Loucy (cell line): ENCODE data around the gene BEST1.

ENCODE experiments used
- H2AFZ ChIP-seq: fragments of 200-600 bp; sonication (generic); 2 replicates; pipeline ENCODE4 v1.6.0; 2016; ENCODE audit warnings: antibody characterized with exemption, mild to moderate bottlenecking, low read length, moderate library complexity
- H3F3A ChIP-seq: fragments of 200-600 bp; 2 replicates; pipeline ENCODE4 v1.6.0; 2016; ENCODE audit warnings: antibody characterized with exemption, low read depth, mild to moderate bottlenecking
- H3K27me3 ChIP-seq: fragments of 200-600 bp; sonication (generic); 2 replicates; pipeline ENCODE4 v1.6.1; 2014; ENCODE audit warnings: low read length, mild to moderate bottlenecking; ENCODE audit not compliant: insufficient read depth, poor library complexity, severe bottlenecking
- H3K36me3 ChIP-seq: fragments of 200-600 bp; sonication (generic); 2 replicates; pipeline ENCODE4 v1.6.1; 2016; ENCODE audit warnings: low read length; ENCODE audit not compliant: insufficient read depth
- H3K4me1 ChIP-seq: fragments of 200-600 bp; sonication (generic); 2 replicates; pipeline ENCODE4 v1.5.1; 2014; ENCODE audit warnings: low read length, mild to moderate bottlenecking; ENCODE audit not compliant: insufficient read depth, poor library complexity, severe bottlenecking
- H3K4me2 ChIP-seq: fragments of 200-600 bp; sonication (generic); 2 replicates; pipeline ENCODE4 v1.6.0; 2014; ENCODE audit warnings: antibody characterized with exemption, low read length, low read depth, mild to moderate bottlenecking; ENCODE audit not compliant: poor library complexity, severe bottlenecking
- H3K4me3 ChIP-seq: fragments of 200-600 bp; sonication (generic); 2 replicates; pipeline ENCODE4 v1.5.1; 2014; ENCODE audit warnings: low read length, mild to moderate bottlenecking, mixed read lengths; ENCODE audit not compliant: poor library complexity, severe bottlenecking
- H3K79me2 ChIP-seq: fragments of 200-600 bp; sonication (generic); 2 replicates; pipeline ENCODE4 v1.6.1; 2014; ENCODE audit warnings: low read length; ENCODE audit not compliant: insufficient read depth
- H3K9ac ChIP-seq: fragments of 200-600 bp; sonication (generic); 2 replicates; pipeline ENCODE4 v1.6.0; 2014; ENCODE audit warnings: mild to moderate bottlenecking, low read depth, low read length, moderate library complexity; ENCODE audit not compliant: poor library complexity, severe bottlenecking
- H3K9me2 ChIP-seq: fragments of 200-600 bp; sonication (generic); replicated peaks from 2 replicates; pipeline ENCODE4 v1.6.1; 2016; ENCODE audit warnings: low read depth, low read length, mixed read lengths
- H3K9me3 ChIP-seq: fragments of 200-600 bp; sonication (generic); 2 replicates; pipeline ENCODE4 v1.6.1; 2014; ENCODE audit warnings: mild to moderate bottlenecking, antibody characterized with exemption, low read length, low read depth; ENCODE audit not compliant: insufficient read depth
- H4K20me1 ChIP-seq: fragments of 200-600 bp; sonication (generic); 2 replicates; pipeline ENCODE4 v1.6.0; 2014; ENCODE audit warnings: antibody characterized with exemption, low read length, mild to moderate bottlenecking; ENCODE audit not compliant: insufficient read depth, poor library complexity, severe bottlenecking
- EZH2phosphoT487 ChIP-seq: fragments of 200-600 bp; IDR thresholded peaks from 2 replicates; pipeline ENCODE4 v1.6.1; 2018; ENCODE audit warnings: antibody characterized with exemption, mild to moderate bottlenecking, moderate library complexity, borderline replicate concordance
- TF ChIP-seq, protein P1 (sequence below): fragments of 200-600 bp; sonication (generic); conservative IDR thresholded peaks from 2 replicates; pipeline ENCODE4 v1.5.1; 2014; ENCODE audit warnings: mild to moderate bottlenecking, antibody characterized with exemption, low read length

The BEST1 gene

DNA sequence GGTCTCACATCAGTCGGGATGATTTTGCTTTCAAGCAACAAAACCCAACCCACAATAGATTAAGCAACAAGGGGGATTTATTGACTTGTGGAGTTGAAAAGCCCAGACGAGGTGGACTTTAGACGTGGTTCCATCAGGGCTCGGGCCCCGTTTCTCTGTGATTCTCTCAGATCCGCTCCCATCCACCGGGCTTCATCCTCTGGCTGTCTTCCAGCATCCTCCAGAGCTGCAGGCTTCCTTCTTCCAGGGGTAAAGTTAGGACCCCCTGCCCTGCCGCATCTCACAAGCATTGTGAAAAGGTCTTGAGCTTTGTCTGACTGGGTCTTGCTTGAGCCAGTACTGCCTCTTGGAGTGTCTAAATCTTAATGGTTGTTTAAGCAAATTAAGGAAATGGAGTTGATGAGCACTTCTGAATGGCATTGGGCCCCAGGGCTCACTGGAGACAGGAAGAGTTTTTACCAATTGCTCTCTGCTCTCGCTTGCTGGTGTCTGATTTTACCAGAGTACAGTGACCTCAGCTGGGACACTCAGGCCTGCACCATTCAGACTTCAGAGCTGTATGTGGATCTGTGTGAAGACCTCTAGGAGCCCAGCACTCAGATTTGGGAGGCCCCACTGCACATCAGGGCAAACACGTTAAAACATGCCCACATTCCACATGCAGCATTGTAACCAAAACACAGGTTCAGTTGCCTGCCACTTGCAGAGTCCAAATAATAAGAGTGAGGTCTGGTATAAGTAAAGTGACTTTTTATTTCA is 30.8 kb downstream of the BEST1 start:
- H3K9ac ChIP-seq = no peak overlapping the region
- H3K36me3 ChIP-seq = no peaks in the 10 kb centered on the region
- no peaks in the 10 kb centered on the region for H3F3A ChIP-seq
- H3K4me1 ChIP-seq = no peaks in the 10 kb centered on the region
- TF ChIP-seq EZH2phosphoT487 = no peak
- TF ChIP-seq, protein P1, sequence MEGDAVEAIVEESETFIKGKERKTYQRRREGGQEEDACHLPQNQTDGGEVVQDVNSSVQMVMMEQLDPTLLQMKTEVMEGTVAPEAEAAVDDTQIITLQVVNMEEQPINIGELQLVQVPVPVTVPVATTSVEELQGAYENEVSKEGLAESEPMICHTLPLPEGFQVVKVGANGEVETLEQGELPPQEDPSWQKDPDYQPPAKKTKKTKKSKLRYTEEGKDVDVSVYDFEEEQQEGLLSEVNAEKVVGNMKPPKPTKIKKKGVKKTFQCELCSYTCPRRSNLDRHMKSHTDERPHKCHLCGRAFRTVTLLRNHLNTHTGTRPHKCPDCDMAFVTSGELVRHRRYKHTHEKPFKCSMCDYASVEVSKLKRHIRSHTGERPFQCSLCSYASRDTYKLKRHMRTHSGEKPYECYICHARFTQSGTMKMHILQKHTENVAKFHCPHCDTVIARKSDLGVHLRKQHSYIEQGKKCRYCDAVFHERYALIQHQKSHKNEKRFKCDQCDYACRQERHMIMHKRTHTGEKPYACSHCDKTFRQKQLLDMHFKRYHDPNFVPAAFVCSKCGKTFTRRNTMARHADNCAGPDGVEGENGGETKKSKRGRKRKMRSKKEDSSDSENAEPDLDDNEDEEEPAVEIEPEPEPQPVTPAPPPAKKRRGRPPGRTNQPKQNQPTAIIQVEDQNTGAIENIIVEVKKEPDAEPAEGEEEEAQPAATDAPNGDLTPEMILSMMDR = no peak
- H3K9me3 ChIP-seq = no peaks in the 10 kb centered on the region
- H3K4me2 ChIP-seq = no peak overlapping the region
- no peaks in the 10 kb centered on the region for H3K9me2 ChIP-seq
- no peaks in the 10 kb centered on the region for H3K79me2 ChIP-seq
- no peaks in the 10 kb centered on the region for H4K20me1 ChIP-seq
- no peaks in the 10 kb centered on the region for H3K27me3 ChIP-seq
- no peak overlapping the region for H2AFZ ChIP-seq
- H3K4me3 ChIP-seq = no peak overlapping the region

DNA sequence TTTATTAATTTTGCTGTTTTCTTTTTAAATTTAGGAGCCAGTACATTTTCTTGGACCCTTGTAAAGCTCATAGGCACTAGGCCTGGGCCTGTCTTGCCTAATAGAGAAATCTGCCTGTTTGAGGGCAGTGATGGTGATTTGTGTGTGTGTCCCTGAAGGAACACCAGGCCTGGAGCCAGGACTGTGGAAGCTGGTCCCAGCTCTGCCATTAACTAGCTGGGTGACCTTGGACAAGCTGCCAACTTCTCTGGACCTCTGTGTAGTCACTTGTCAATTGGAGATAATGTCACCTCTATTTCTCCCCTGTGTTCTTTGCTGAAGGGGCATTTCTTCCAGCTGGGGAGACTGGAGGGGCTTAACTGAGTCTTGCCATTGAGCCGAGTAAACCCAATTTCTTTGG is 33.3 kb downstream of the BEST1 start:
- Histone ChIP-seq H3K9me2 (no peaks in the 10 kb centered on the region), H3K9ac (no peak overlapping the region), H3K36me3 (no peaks in the 10 kb centered on the region), H3K79me2 (no peaks in the 10 kb centered on the region), H3K9me3 (no peaks in the 10 kb centered on the region), H3F3A (no peaks in the 10 kb centered on the region), H3K27me3 (no peaks in the 10 kb centered on the region), H3K4me3 (no peak overlapping the region), H3K4me2 (no peak overlapping the region), H2AFZ (no peak overlapping the region), H4K20me1 (no peaks in the 10 kb centered on the region), H3K4me1 (no peaks in the 10 kb centered on the region)
- TF ChIP-seq, protein P1 = no peak
- TF ChIP-seq EZH2phosphoT487 = no peak

DNA sequence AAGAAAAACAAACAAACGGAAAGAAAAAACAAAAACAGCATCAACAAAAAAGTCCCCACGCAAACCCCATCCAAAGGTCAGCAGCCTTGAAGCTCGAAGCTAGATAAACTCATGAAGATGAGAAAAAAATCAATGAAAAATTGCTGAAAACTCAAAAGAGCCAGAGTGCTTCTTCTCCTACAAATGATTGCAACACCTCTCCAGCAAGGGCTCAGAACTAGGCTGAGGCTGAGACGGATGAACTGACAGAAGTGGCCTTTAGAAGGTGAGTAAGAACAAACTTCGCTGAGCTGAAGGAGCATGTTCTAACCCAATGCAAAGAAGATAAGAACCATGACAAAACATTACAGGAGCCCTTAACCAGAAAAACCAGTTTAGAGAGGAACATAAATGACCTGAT is 35.7 kb downstream of the BEST1 start:
- TF ChIP-seq EZH2phosphoT487 = no peak
- TF ChIP-seq, protein P1 = no peak
- Histone ChIP-seq H3K4me1 (no peaks in the 10 kb centered on the region), H3K9me3 (no peaks in the 10 kb centered on the region), H3K4me3 (no peak overlapping the region), H2AFZ (no peak overlapping the region), H3K79me2 (no peaks in the 10 kb centered on the region), H4K20me1 (no peaks in the 10 kb centered on the region), H3K9me2 (no peaks in the 10 kb centered on the region), H3K36me3 (no peaks in the 10 kb centered on the region), H3K9ac (no peak overlapping the region), H3F3A (no peaks in the 10 kb centered on the region), H3K27me3 (no peaks in the 10 kb centered on the region), H3K4me2 (no peak overlapping the region)
